ENCODE measurements around the gene MED1.
"Not testable (repeated sequence)": the region's sequence is repeated elsewhere in the genome, so short reads cannot be mapped to it uniquely, and the experiment has no call there.

The MED1 gene, protein sequence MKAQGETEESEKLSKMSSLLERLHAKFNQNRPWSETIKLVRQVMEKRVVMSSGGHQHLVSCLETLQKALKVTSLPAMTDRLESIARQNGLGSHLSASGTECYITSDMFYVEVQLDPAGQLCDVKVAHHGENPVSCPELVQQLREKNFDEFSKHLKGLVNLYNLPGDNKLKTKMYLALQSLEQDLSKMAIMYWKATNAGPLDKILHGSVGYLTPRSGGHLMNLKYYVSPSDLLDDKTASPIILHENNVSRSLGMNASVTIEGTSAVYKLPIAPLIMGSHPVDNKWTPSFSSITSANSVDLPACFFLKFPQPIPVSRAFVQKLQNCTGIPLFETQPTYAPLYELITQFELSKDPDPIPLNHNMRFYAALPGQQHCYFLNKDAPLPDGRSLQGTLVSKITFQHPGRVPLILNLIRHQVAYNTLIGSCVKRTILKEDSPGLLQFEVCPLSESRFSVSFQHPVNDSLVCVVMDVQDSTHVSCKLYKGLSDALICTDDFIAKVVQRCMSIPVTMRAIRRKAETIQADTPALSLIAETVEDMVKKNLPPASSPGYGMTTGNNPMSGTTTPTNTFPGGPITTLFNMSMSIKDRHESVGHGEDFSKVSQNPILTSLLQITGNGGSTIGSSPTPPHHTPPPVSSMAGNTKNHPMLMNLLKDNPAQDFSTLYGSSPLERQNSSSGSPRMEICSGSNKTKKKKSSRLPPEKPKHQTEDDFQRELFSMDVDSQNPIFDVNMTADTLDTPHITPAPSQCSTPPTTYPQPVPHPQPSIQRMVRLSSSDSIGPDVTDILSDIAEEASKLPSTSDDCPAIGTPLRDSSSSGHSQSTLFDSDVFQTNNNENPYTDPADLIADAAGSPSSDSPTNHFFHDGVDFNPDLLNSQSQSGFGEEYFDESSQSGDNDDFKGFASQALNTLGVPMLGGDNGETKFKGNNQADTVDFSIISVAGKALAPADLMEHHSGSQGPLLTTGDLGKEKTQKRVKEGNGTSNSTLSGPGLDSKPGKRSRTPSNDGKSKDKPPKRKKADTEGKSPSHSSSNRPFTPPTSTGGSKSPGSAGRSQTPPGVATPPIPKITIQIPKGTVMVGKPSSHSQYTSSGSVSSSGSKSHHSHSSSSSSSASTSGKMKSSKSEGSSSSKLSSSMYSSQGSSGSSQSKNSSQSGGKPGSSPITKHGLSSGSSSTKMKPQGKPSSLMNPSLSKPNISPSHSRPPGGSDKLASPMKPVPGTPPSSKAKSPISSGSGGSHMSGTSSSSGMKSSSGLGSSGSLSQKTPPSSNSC (N-terminal part only)

DNA sequence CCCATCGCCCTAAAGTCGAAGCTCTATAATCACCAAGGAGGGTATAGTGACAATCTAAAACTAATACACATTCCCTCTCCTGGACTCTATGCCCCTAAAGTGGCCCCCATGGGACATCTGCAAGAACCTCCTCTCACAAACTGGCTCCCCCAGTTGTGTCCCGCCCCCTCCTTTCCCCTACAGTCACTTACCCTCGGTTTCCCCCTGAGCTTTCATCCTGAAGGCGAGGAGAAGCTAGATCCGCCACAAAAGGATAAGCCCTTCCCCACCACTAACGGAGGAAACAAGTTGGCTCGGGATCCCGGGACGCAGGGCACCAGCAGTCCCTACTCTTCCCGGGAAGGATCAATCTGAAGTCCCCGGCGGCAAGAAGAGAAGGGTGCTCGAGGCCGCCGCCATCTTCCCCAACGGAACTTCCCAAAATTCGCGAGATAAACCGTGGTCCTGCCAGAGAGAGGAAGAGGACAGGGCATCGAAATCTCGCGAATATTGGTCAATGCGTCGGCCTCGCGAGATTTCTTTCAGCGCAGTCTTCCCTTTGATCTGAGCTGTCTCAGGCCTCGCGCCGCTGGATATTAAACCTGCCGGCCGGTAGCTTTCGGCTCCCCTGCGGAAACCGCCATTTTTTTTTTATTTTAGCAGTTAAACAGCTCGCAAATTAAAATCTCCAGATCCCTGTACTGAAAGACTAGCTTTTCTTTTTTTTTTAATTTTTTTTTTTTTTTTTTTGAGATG lies at the start of gene MED1:
MED1 (minus strand) TSS at position 417 of the 735 bp plus-strand sequence; CDS start at position 216, 201 bp downstream.
- DNase-seq, result peak; percentile 98

- not testable (repeated sequence) for DNase-seq
Measured at GRCh38 chr17:39496921-39497320, 45.9 kb upstream of the MED1 start.

GRCh38 chr17:39487946-39488345 lies 36.9 kb upstream of the MED1 start:
- DNase-seq, result peak; percentile 7

- DNase-seq, result not testable (repeated sequence)
Measured at GRCh38 chr17:39487490-39487889, 36.4 kb upstream of the MED1 start.

GRCh38 chr17:39486242-39486641 lies 35.2 kb upstream of the MED1 start:
- peak; percentile 46 for DNase-seq

- peak; percentile 92 for DNase-seq
Measured at GRCh38 chr17:39485555-39485954, 34.5 kb upstream of the MED1 start.

DNA sequence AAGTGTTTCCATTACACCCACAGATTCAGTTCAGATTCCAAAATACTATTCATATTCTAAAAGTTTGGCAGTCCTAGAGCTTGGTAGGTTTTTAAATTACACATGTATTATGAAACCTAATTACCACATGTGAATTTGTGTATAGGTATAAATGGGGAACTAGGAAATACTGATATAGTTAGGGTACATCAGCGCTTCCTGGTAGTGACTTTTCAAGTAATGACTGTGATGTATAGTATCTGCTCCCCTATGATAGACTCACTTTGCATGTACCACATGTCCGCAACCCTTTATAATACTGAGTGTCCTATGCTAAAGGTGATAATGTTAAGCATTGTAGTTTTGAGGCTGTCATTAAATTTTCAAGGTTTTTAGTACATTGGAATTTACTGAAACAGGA lies 33.1 kb upstream of the MED1 start:
- no peak for DNase-seq

DNA sequence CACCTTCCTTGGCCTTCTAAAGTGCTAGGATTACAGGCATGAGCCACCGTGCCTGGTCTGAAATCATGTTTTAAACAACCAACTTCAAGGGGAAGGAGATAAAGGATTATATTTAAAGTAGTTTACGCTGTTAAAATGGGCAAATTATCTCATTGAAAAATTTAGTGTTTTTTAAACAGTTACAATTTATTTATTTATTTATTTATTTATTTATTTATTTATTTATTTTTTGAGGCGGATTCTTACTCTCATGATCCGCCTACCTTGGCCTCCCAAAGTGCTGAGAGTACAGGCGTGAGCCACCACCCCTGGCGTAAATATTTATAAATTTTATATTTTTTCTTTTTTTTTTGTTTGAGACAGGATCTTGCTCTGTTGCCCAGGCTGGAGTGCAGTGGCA lies 32.4 kb upstream of the MED1 start:
- DNase-seq, result no peak

GRCh38 chr17:39479631-39480030 lies 28.6 kb upstream of the MED1 start:
- not testable (repeated sequence) for DNase-seq

- DNase-seq, result no peak
Measured at GRCh38 chr17:39473310-39473709, 22.2 kb upstream of the MED1 start.

DNA sequence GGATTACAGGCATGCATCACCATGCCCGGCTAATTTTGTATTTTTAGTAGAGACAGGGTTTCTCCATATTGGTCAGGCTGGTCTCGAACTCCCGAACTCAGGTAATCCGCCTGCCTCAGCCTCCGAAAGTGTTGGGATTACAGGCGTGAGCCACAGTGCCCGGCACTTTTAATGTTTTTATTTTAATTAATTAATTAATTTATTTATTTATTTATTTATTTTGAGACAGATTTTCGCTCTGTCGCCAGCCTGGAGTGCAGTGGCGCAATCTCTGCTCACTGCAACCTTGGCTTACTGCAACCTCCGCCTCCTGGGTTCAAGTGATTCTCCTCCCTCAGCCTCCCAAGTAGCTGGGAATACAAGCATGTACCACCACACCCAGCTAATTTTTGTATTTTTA lies 17.5 kb upstream of the MED1 start:
- DNase-seq, result not testable (repeated sequence)

DNA sequence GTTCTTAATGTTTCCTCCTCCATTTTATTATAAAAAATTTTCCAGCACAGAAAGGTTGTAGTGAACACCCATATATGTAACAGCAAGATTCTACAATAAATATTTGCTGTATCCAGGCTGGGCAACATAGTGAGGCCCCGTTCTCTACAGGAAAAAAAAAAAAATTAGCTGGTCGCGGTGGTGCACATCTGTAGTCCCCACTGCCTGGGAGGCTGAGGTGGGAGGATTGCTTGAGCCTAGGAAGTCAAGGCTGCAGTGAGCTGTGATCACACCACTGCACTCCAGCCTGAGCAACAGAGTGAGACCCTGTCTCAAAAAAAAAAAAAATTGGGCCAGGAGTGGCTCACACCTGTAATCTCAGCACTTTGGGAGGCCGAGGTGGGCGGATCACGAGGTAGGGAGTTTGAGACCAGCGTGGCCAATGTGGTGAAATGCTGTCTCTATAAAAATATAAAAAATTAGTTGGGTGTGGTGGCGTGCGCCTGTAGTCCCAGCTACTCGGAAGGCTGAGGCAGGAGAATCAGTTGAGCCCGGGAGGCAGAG lies 13.6 kb upstream of the MED1 start:
- DNase-seq, result not testable (repeated sequence)

GRCh38 chr17:39462631-39463375 lies 11.7 kb upstream of the MED1 start:
- no peak for DNase-seq

GRCh38 chr17:39461926-39462569 lies 11.0 kb upstream of the MED1 start:
- DNase-seq, result no peak

GRCh38 chr17:39461113-39461925 lies 10.3 kb upstream of the MED1 start, which contains the start of gene CDK12:
TSS of gene CDK12 (plus strand) at chr17:39461486. CDS start at chr17:39462072, 586 bp downstream.
- DNase-seq, result peak; percentile 99

DNA sequence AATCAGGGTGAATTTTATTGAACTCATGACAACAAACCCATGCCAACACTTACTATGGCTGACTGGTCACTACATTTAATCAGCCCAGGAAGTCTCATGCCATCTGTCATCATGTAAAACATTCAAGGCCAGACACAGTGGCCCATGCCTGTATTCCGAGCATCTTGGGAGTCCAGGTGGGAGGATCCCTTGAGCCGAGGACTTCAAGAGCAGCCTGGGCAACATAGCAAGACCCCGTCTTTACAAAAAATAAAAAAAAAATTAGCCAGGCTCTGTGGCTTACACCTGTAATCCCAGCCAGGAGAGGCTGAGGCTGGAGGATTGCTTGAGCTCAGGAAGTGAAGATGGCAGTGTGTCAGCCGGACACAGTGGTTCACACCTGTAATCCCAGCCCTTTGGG lies 4.9 kb upstream of the MED1 start:
- DNase-seq, result no peak

GRCh38 chr17:39450051-39450450 lies 1.0 kb downstream of the MED1 start:
- DNase-seq, result no peak

- DNase-seq, result no peak
Measured at GRCh38 chr17:39447561-39447960, 3.5 kb downstream of the MED1 start.

- no peak for DNase-seq
Measured at GRCh38 chr17:39443326-39443725, 7.7 kb downstream of the MED1 start.

DNA sequence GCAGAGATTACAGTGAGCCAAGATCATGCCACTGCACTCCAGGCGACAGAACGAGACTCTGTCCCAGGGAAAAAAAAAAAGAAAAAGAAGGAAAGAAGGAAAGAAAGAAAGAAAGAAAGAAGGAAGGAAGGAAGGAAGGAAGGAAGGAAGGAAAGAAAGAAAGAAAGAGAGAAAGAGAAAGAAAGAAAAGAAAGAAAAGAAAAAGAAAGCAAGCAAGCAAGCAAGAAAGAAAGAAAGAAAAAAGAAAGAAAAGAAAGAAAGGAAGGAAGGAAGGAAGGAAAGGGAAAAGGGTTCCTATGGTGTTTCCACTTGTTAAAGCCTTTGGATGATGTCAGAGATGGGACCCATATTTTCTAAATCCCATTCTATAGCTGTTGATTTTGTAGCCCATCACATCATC lies 11.2 kb downstream of the MED1 start:
- DNase-seq, result not testable (repeated sequence)
